Activated T-cell treated with anti-CD3 and anti-CD28 coated beads, Interleukin-2, amount 50 U/mL, for 24 hours (primary cell): ENCODE data around the gene RAB24.
A peak's percentile ranks its signal among the peaks of the same experiment; 100 is the strongest.

Source experiments
- DNase-seq: peaks from one replicate; pipeline ENCODE4 v3.0.0-alpha.2; 2020
- H3K27ac Mint-ChIP-seq: 2 replicates; pipeline ENCODE4 v1.8.0; 2020; ENCODE audit warnings: mild to moderate bottlenecking, mixed read lengths
- H3K27me3 Mint-ChIP-seq: 2 replicates; pipeline ENCODE4 v1.8.0; 2020; ENCODE audit warnings: mixed read lengths
- H3K36me3 Mint-ChIP-seq: 2 replicates; pipeline ENCODE4 v1.8.0; 2020; ENCODE audit warnings: low read depth, mixed read lengths
- H3K4me1 Mint-ChIP-seq: 2 replicates; pipeline ENCODE4 v1.8.0; 2020; ENCODE audit warnings: low read depth, mixed read lengths
- H3K4me3 Mint-ChIP-seq: 2 replicates; pipeline ENCODE4 v1.8.0; 2020; ENCODE audit warnings: mild to moderate bottlenecking, moderate library complexity, mixed read lengths
- H3K9me3 Mint-ChIP-seq: 2 replicates; pipeline ENCODE4 v1.8.0; 2020; ENCODE audit warnings: mixed read lengths

RAB24 gene

GRCh38 chr5:177325868-177326381, 22.4 kb upstream of the RAB24 start:
- Mint-ChIP-seq H3K4me3 (no peak overlapping the region), H3K27me3 (no peaks in the 10 kb centered on the region), H3K36me3 (peaks cover 47% of the 10 kb centered on the region), H3K4me1 (peaks cover 23% of the 10 kb centered on the region), H3K9me3 (no peaks in the 10 kb centered on the region), H3K27ac (no peak overlapping the region)
- DNase-seq = no peak

GRCh38 chr5:177320879-177321278, 17.4 kb upstream of the RAB24 start:
- Mint-ChIP-seq H3K4me1 (peaks cover 29% of the 10 kb centered on the region), H3K27me3 (no peaks in the 10 kb centered on the region), H3K9me3 (no peaks in the 10 kb centered on the region), H3K36me3 (peaks cover 20% of the 10 kb centered on the region), H3K4me3 (no peak overlapping the region), H3K27ac (no peak overlapping the region)
- no peak for DNase-seq

GRCh38 chr5:177319913-177320588, 16.5 kb upstream of the RAB24 start:
- H3K36me3 Mint-ChIP-seq = peaks cover 20% of the 10 kb centered on the region
- no peak overlapping the region for H3K27ac Mint-ChIP-seq
- no peak overlapping the region for H3K4me3 Mint-ChIP-seq
- peaks cover 29% of the 10 kb centered on the region for H3K4me1 Mint-ChIP-seq
- H3K9me3 Mint-ChIP-seq = no peaks in the 10 kb centered on the region
- no peak for DNase-seq
- H3K27me3 Mint-ChIP-seq = no peaks in the 10 kb centered on the region

GRCh38 chr5:177317959-177318377, 14.4 kb upstream of the RAB24 start:
- H3K4me3 Mint-ChIP-seq = no peak overlapping the region
- no peak overlapping the region for H3K27ac Mint-ChIP-seq
- H3K9me3 Mint-ChIP-seq = no peaks in the 10 kb centered on the region
- peaks cover 22% of the 10 kb centered on the region for H3K4me1 Mint-ChIP-seq
- peak; percentile 80 for DNase-seq
- H3K36me3 Mint-ChIP-seq = peaks cover 13% of the 10 kb centered on the region
- no peaks in the 10 kb centered on the region for H3K27me3 Mint-ChIP-seq

GRCh38 chr5:177316005-177316404, 12.5 kb upstream of the RAB24 start:
- H3K36me3 Mint-ChIP-seq = peaks cover 7% of the 10 kb centered on the region
- peaks cover 30% of the 10 kb centered on the region for H3K4me1 Mint-ChIP-seq
- H3K4me3 Mint-ChIP-seq = no peak overlapping the region
- no peaks in the 10 kb centered on the region for H3K9me3 Mint-ChIP-seq
- no peak for DNase-seq
- peaks cover under 1% of the 10 kb centered on the region for H3K27me3 Mint-ChIP-seq
- H3K27ac Mint-ChIP-seq = no peak overlapping the region

GRCh38 chr5:177315411-177315810, 11.9 kb upstream of the RAB24 start:
- H3K4me1 Mint-ChIP-seq = peaks cover 34% of the 10 kb centered on the region
- H3K27me3 Mint-ChIP-seq = peaks cover 3% of the 10 kb centered on the region
- H3K4me3 Mint-ChIP-seq = no peak overlapping the region
- no peaks in the 10 kb centered on the region for H3K9me3 Mint-ChIP-seq
- no peak overlapping the region for H3K27ac Mint-ChIP-seq
- peaks cover 10% of the 10 kb centered on the region for H3K36me3 Mint-ChIP-seq
- no peak for DNase-seq

- Mint-ChIP-seq H3K4me1 (peaks cover 30% of the 10 kb centered on the region), H3K36me3 (peaks cover 11% of the 10 kb centered on the region), H3K4me3 (no peak overlapping the region), H3K9me3 (no peaks in the 10 kb centered on the region), H3K27ac (no peak overlapping the region), H3K27me3 (peaks cover 5% of the 10 kb centered on the region)
- DNase-seq = no peak
Measured at GRCh38 chr5:177314376-177315342, 11.1 kb upstream of the RAB24 start.

GRCh38 chr5:177313561-177314259, 10.2 kb upstream of the RAB24 start:
- peaks cover 19% of the 10 kb centered on the region for H3K36me3 Mint-ChIP-seq
- DNase-seq = no peak
- H3K4me1 Mint-ChIP-seq = peaks cover 29% of the 10 kb centered on the region
- H3K9me3 Mint-ChIP-seq = no peaks in the 10 kb centered on the region
- peaks cover 5% of the 10 kb centered on the region for H3K27me3 Mint-ChIP-seq
- H3K4me3 Mint-ChIP-seq = peak overlapping the region; percentile 82
- H3K27ac Mint-ChIP-seq = no peak overlapping the region

- Mint-ChIP-seq H3K4me3 (peak overlapping the region; percentile 82), H3K4me1 (peaks cover 25% of the 10 kb centered on the region), H3K36me3 (peaks cover 23% of the 10 kb centered on the region), H3K27me3 (peaks cover 5% of the 10 kb centered on the region), H3K9me3 (no peaks in the 10 kb centered on the region), H3K27ac (peak overlapping the region; percentile 93)
- no peak for DNase-seq
Measured at GRCh38 chr5:177312649-177313181, 9.2 kb upstream of the RAB24 start.

- Mint-ChIP-seq H3K36me3 (peaks cover 24% of the 10 kb centered on the region), H3K9me3 (no peaks in the 10 kb centered on the region), H3K4me1 (peaks cover 27% of the 10 kb centered on the region), H3K27ac (peak within 1 kb of the TSS; percentile 93), H3K27me3 (peaks cover 5% of the 10 kb centered on the region), H3K4me3 (peak within 1 kb of the TSS; percentile 82)
- DNase-seq = peak; percentile 96
Measured at GRCh38 chr5:177311723-177312648, 8.5 kb upstream of the RAB24 start, which contains the start of gene MXD3. TSS of gene MXD3 (minus strand) at chr5:177311898. CDS start at chr5:177311830, 68 bp downstream.

GRCh38 chr5:177311392-177311722, 7.8 kb upstream of the RAB24 start:
- peaks cover 30% of the 10 kb centered on the region for H3K36me3 Mint-ChIP-seq
- H3K27me3 Mint-ChIP-seq = peaks cover 5% of the 10 kb centered on the region
- H3K9me3 Mint-ChIP-seq = no peaks in the 10 kb centered on the region
- H3K4me3 Mint-ChIP-seq = peak overlapping the region; percentile 82
- no peak for DNase-seq
- peaks cover 30% of the 10 kb centered on the region for H3K4me1 Mint-ChIP-seq
- peak overlapping the region; percentile 76 for H3K27ac Mint-ChIP-seq

GRCh38 chr5:177310757-177311391, 7.4 kb upstream of the RAB24 start:
- H3K36me3 Mint-ChIP-seq = peaks cover 35% of the 10 kb centered on the region
- peak overlapping the region; percentile 82 for H3K4me3 Mint-ChIP-seq
- no peaks in the 10 kb centered on the region for H3K9me3 Mint-ChIP-seq
- peaks cover 5% of the 10 kb centered on the region for H3K27me3 Mint-ChIP-seq
- peaks cover 35% of the 10 kb centered on the region for H3K4me1 Mint-ChIP-seq
- DNase-seq = no peak
- H3K27ac Mint-ChIP-seq = peak overlapping the region; percentile 79

- Mint-ChIP-seq H3K4me1 (peaks cover 40% of the 10 kb centered on the region), H3K27ac (no peak overlapping the region), H3K36me3 (peaks cover 40% of the 10 kb centered on the region), H3K4me3 (peak overlapping the region; percentile 82), H3K9me3 (no peaks in the 10 kb centered on the region), H3K27me3 (peaks cover 5% of the 10 kb centered on the region)
- no peak for DNase-seq
Measured at GRCh38 chr5:177310332-177310731, 6.8 kb upstream of the RAB24 start.
